Right forelimb (tissue), 1 donor: ENCODE data around the gene GGT7.
"Not testable (repeated sequence)": the region's sequence is repeated elsewhere in the genome, so short reads cannot be mapped to it uniquely, and the experiment has no call there.

Experiments used
- DNase-seq: peaks from one replicate; pipeline ENCODE4 v3.0.0-alpha.2; 2018

The GGT7 gene

GRCh38 chr20:34880971-34881370 lies 8.3 kb upstream of the GGT7 start:
- DNase-seq, result not testable (repeated sequence)

- no peak for DNase-seq
These were observed 7.7 kb upstream of the GGT7 start for GRCh38 chr20:34880215-34880850.

- no peak for DNase-seq
These were observed 4.0 kb upstream of the GGT7 start, which contains the start of gene ACSS2 for GRCh38 chr20:34876406-34877282. Gene ACSS2 (plus strand): TSS chr20:34876612. CDS start chr20:34876646, 34 bp downstream.

GRCh38 chr20:34875642-34876405 lies 3.2 kb upstream of the GGT7 start:
- peak; percentile 98 for DNase-seq

- DNase-seq, result peak; percentile 83
These were observed 1.5 kb upstream of the GGT7 start for GRCh38 chr20:34874094-34874654.

- DNase-seq, result no peak
These were observed 982 bp upstream of the GGT7 start for GRCh38 chr20:34873583-34874093.

GRCh38 chr20:34871966-34872621 lies 562 bp downstream of the GGT7 start:
- DNase-seq, result no peak

GRCh38 chr20:34871320-34871926 lies 1.2 kb downstream of the GGT7 start:
- no peak for DNase-seq

GRCh38 chr20:34864216-34864615 lies 8.4 kb downstream of the GGT7 start:
- no peak for DNase-seq

GRCh38 chr20:34863421-34863965 lies 9.2 kb downstream of the GGT7 start:
- no peak for DNase-seq

GRCh38 chr20:34862724-34863123 lies 9.9 kb downstream of the GGT7 start:
- DNase-seq, result no peak

- DNase-seq, result no peak
These were observed 11.1 kb downstream of the GGT7 start for GRCh38 chr20:34861386-34862084.

- no peak for DNase-seq
These were observed 12.7 kb downstream of the GGT7 start for GRCh38 chr20:34859826-34860545.

- DNase-seq, result no peak
These were observed 13.3 kb downstream of the GGT7 start for GRCh38 chr20:34859367-34859766.

GRCh38 chr20:34852298-34852697 lies 20.4 kb downstream of the GGT7 start:
- DNase-seq, result no peak

GRCh38 chr20:34850969-34851368 lies 21.7 kb downstream of the GGT7 start:
- DNase-seq, result no peak

- no peak for DNase-seq
These were observed 22.9 kb downstream of the GGT7 start for GRCh38 chr20:34849778-34850177.

- DNase-seq, result no peak
These were observed 24.1 kb downstream of the GGT7 start for GRCh38 chr20:34848597-34848996.

- DNase-seq, result no peak
These were observed 29.2 kb downstream of the GGT7 start for GRCh38 chr20:34843421-34843820.

GRCh38 chr20:34842143-34842542 lies 30.5 kb downstream of the GGT7 start:
- DNase-seq, result no peak
